NT2/D1 (cell line): Measurements from ENCODE around the gene WASL.

Source experiments
- YY1 ChIP-seq: IDR thresholded peaks from 2 replicates; pipeline ENCODE4 v1.6.1; 2011; ENCODE audit not compliant: insufficient read length, insufficient read depth
- ZNF274 ChIP-seq: IDR thresholded peaks from 2 replicates; pipeline ENCODE4 v1.6.1; 2011; ENCODE audit warnings: mild to moderate bottlenecking, low read depth, low read length

GRCh38 chr7:123650595-123650994 is 98.2 kb downstream of the WASL start:
- TF ChIP-seq ZNF274 (no peak), YY1 (no peak)
